Measurements from ENCODE around the gene PNMA8B.

DNA sequence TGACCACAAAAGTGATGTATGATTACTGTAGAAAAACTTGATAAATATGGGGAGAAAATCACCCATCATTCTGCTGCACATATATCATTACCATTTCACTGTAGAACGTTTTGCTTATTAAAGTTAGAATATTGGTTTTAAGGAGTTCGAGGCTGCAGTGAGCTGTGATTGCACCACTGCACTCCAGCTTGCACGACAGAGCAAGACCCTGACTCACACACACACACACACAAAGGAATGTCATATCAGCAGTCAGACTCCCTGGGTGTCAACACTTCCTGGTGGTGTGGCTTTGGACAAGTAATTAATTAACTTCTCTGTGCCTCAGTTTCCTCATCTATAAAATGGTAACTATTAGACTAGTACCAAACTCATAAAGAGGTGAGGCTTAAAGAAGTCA is 13.0 kb downstream of the PNMA8B start:
- no peak for TF ChIP-seq CTCF (IDR thresholded peaks at IDR 0.05)
- no peak for TF ChIP-seq POLR2A (IDR thresholded peaks at IDR 0.05)
- no peak for TF ChIP-seq POLR2AphosphoS5 (IDR thresholded peaks at IDR 0.05)

Data from breast epithelium (tissue), 3 donors.